Measurements from ENCODE around the gene KCTD2. TPM values are rescaled to one million over a fixed set of nuclear protein-coding genes. Genes with fewer than 3 reads are reported as not detected.

Gene KCTD2
- total and polyA plus RNA-seq, 2 of the 13 experiments (the other 11 are each of a cell fraction or from before 2014, with no cell fraction given) = 28.3 to 32.6 TPM

DNA sequence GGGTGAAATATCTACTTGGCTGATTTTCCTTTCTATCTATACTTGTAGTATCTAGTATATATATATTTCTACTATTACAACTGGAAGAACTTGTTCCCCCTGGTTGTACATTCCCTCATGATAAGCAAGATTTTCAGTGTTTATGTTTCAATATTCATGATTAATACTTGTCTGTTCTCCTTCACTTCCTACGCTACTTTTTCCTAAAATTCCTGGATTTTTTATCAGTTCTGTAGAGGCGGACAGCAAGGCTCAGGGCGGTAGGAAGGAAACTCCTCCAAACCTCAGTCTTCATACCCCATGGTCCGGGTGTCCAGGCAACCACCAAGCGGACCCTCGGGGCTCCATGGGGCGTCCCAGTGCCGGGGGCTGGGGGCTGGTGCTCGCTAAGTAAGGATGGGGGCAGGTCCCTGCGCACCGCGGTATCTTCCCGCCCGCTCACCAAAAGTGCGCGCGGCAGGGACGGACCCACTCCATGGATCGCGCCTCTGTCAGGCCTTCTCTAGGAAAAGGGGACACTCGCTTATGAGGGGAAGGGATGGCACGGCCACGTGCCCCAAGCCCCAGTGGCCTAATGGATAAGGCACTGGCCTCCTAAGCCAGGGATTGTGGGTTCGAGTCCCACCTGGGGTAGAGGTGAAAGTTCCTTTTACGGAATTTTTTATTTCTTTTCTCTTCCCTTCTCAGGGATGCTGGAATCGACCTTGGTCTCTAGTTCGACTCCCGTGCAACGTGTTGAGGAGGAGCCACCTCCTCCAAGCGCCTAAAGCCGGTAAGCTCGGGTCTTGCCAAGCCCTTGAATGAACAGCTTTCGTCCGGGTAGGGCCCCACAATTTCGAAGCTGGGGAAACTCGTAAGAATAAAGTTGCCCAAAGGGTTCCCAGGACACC is 13.4 kb upstream of the KCTD2 start:
- intact Hi-C loops (cut with micrococcal nuclease; ENCODE audit: unreplicated experiment) = loop anchor here (1.0 to 2.0 kb wide), 5 partner anchors 21 to 72 kb away; partner anchors contain the start of genes CDR2L, MRPL58 and SLC16A5
- Histone ChIP-seq H3K4me1 (ENCODE audit: insufficient read depth, low read length) (peaks cover 37% of the 10 kb centered on the region), H3K9me3 (ENCODE audit: low read length) (no peaks in the 10 kb centered on the region), H3K79me2 (ENCODE audit: insufficient read depth, low read length) (no peaks in the 10 kb centered on the region), H3K27me3 (ENCODE audit: control insufficient read depth in 1 of 2, insufficient read depth in 2 of 2, low read length in 2 of 2) (peaks cover 0 to 6% of the 10 kb centered on the region in 2 experiments; a peak in 3 of 5 replicates), H4K20me1 (ENCODE audit: insufficient read depth, low read length) (no peaks in the 10 kb centered on the region), H3K9ac (ENCODE audit: insufficient read depth, low read depth, low read length) (peak overlapping the region; percentile 90), H3K4me2 (ENCODE audit: low read depth, low read length) (peak overlapping the region; percentile 98), H3K4me3 (replicated peaks in 1 of 3; ENCODE audit: insufficient read depth in 1 of 3, low read depth in 2 of 3, low read length in 3 of 3) (peak overlapping the region; percentile 76 to 93 (median 91)), H3K36me3 (replicated peaks in 1 of 2; ENCODE audit: control insufficient read depth in 1 of 2, insufficient read depth in 2 of 2, low read length in 2 of 2) (peaks cover 0 to 2% of the 10 kb centered on the region in 2 experiments; a peak in 3 of 5 replicates), H3K27ac (ENCODE audit: extremely low read length, insufficient read depth, low read length) (peak overlapping the region; percentile 94), H2AFZ (ENCODE audit: low read length) (no peak overlapping the region)
- ATAC-seq (peak; percentile 34), DNase-seq (ENCODE audit: low spot score) (peak; percentile 94), FAIRE-seq (peak; percentile 82)
- POLR2A ChIA-PET = interaction anchor here (1.0 to 4.1 kb wide), 12 partner anchors 9 to 237 kb away, joined by 3 to 77 read pairs (median 6); partner anchors contain the start of genes ATP5PD, FDXR, KCTD2 and MIF4GD
- BruUV-seq (replicated peaks) = no TSS peak
- in situ Hi-C loops (cut with HindIII; ENCODE audit: extremely low pct_ligation_motif_present, low pct_unique_long_range_greater_than_20kb) = no loop called here
- WGBS (ENCODE audit: low lambda C conversion rate) = under 1% methylated on average over 36 of the region's 36 CpGs
- CTCF ChIA-PET (ENCODE audit: low intra/inter-chr PET ratio, low total read pairs) = interaction anchor here (1.3 kb wide), 1 partner anchor 73 kb away, joined by 3 read pairs; no protein-coding TSS in a partner anchor
- TF ChIP-seq PLRG1 (conservative IDR thresholded peaks at IDR 0.05) (no peak), ZSCAN25 (CRISPR knock-in tag; IDR thresholded peaks at IDR 0.05) (peak; percentile 35; the same call in 1 of the 2 replicates), ZZZ3 (CRISPR knock-in tag; IDR thresholded peaks at IDR 0.05; ENCODE audit: borderline replicate concordance) (peak; percentile 55), ZNF431 (CRISPR knock-in tag; IDR thresholded peaks at IDR 0.05; ENCODE audit: borderline replicate concordance, low read depth) (peak; percentile 62; the same call in 1 of the 2 replicates), ZNF773 (CRISPR knock-in tag; IDR thresholded peaks at IDR 0.05; ENCODE audit: borderline replicate concordance) (no peak; the same call in 1 of the 2 replicates), HNRNPH1 (optimal IDR thresholded peaks at IDR 0.05; ENCODE audit: low read depth, low read length) (no peak), NBN (conservative IDR thresholded peaks at IDR 0.05) (no peak), ZNF354B (CRISPR knock-in tag; IDR thresholded peaks at IDR 0.05) (no peak; the same call in 1 of the 2 replicates), ATF7 (IDR thresholded peaks at IDR 0.05) (no peak), ATF7 (CRISPR knock-in tag; IDR thresholded peaks at IDR 0.05) (no peak), ZNF616 (CRISPR knock-in tag; IDR thresholded peaks at IDR 0.05; ENCODE audit: low read depth) (peak; percentile 95; the same call in 1 of the 2 replicates), ELF3 (CRISPR knock-in tag; IDR thresholded peaks at IDR 0.05) (peak; percentile 81), XRCC5 (optimal IDR thresholded peaks at IDR 0.05; ENCODE audit: low read length) (peak; percentile 81), FOSL2 (CRISPR knock-in tag; IDR thresholded peaks at IDR 0.05) (peak; percentile 75)
- TF ChIP-seq, protein P1, sequence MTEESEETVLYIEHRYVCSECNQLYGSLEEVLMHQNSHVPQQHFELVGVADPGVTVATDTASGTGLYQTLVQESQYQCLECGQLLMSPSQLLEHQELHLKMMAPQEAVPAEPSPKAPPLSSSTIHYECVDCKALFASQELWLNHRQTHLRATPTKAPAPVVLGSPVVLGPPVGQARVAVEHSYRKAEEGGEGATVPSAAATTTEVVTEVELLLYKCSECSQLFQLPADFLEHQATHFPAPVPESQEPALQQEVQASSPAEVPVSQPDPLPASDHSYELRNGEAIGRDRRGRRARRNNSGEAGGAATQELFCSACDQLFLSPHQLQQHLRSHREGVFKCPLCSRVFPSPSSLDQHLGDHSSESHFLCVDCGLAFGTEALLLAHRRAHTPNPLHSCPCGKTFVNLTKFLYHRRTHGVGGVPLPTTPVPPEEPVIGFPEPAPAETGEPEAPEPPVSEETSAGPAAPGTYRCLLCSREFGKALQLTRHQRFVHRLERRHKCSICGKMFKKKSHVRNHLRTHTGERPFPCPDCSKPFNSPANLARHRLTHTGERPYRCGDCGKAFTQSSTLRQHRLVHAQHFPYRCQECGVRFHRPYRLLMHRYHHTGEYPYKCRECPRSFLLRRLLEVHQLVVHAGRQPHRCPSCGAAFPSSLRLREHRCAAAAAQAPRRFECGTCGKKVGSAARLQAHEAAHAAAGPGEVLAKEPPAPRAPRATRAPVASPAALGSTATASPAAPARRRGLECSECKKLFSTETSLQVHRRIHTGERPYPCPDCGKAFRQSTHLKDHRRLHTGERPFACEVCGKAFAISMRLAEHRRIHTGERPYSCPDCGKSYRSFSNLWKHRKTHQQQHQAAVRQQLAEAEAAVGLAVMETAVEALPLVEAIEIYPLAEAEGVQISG (CRISPR knock-in tag; IDR thresholded peaks at IDR 0.05) = peak; percentile 68
- TF ChIP-seq, protein P2, sequence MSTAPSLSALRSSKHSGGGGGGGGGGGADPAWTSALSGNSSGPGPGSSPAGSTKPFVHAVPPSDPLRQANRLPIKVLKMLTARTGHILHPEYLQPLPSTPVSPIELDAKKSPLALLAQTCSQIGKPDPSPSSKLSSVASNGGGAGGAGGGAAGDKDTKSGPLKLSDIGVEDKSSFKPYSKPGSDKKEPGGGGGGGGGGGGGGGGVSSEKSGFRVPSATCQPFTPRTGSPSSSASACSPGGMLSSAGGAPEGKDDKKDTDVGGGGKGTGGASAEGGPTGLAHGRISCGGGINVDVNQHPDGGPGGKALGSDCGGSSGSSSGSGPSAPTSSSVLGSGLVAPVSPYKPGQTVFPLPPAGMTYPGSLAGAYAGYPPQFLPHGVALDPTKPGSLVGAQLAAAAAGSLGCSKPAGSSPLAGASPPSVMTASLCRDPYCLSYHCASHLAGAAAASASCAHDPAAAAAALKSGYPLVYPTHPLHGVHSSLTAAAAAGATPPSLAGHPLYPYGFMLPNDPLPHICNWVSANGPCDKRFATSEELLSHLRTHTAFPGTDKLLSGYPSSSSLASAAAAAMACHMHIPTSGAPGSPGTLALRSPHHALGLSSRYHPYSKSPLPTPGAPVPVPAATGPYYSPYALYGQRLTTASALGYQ (CRISPR knock-in tag; IDR thresholded peaks at IDR 0.05) = peak; percentile 57; the same call in 1 of the 2 replicates

Data from HepG2 (cell line).